NOMO-1 (cell line): ENCODE measurements around the gene XRCC5.

ENCODE experiments used
- DNase-seq, 2 experiments: peaks; one replicate each; lab custom pipeline; 2025; ENCODE audit not compliant: unreplicated experiment in 2 of 2; lab: John Stamatoyannopoulos, UW

The XRCC5 gene

DNA sequence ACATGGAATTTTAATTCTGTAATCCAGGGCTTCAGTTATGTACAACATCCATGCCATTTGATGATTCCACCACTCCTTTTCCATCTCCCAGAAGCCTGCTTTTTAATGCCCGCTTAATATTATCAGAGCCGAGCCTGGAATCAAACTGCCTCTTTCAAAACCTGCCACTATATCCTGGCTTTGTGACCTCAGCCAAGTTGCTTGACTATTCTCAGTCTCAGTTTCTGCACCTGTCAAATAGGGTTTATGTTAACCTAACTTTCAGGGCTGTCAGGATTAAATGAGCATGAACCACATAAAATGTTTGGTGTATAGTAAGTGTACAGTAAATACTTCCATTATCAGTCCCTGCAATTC is 108.7 kb downstream of the XRCC5 start:
- no peak for DNase-seq

GRCh38 chr2:216219861-216220260 is 110.7 kb downstream of the XRCC5 start:
- no peak for DNase-seq

DNA sequence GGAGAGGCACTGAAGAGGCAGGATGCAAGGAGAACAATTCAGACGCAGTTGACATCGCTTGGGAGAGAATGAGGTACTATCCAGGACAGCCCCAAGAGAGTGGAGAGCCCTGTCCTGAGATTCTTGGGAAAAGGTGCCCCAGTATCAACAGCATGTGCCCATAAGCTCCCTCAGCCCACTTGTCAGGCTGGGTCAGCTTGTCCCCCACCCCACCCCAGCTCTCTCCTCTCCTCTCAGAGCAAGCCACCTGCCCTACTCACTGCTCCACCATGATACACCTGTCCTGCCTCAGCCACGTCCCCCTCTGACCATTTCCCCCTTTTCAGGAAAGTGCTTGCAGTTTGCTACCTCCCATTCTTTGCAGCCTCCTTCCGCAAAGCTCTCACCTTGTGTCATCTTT is 111.8 kb downstream of the XRCC5 start:
- DNase-seq, result no peak

DNA sequence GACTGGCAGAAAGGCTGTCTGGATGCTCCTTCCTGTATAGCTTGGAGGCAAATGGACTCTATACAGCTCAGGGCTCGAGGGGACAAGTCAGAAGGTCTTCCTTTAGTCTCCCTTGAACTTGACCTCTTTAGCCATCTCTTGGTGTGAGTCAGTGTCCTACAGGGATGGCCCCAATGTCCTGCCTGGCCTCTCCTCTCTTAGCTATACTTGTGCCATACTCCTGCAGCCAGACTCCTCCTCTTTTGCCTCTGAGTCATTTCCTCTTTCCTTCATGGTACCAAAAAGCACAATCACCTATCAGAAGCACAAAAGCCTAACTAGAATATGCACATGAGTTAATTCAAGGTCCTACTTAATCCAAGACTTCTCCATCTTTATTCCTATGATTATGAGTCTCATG is 112.7 kb downstream of the XRCC5 start:
- DNase-seq, result peak in 1 of 2 experiments; percentile 8

DNA sequence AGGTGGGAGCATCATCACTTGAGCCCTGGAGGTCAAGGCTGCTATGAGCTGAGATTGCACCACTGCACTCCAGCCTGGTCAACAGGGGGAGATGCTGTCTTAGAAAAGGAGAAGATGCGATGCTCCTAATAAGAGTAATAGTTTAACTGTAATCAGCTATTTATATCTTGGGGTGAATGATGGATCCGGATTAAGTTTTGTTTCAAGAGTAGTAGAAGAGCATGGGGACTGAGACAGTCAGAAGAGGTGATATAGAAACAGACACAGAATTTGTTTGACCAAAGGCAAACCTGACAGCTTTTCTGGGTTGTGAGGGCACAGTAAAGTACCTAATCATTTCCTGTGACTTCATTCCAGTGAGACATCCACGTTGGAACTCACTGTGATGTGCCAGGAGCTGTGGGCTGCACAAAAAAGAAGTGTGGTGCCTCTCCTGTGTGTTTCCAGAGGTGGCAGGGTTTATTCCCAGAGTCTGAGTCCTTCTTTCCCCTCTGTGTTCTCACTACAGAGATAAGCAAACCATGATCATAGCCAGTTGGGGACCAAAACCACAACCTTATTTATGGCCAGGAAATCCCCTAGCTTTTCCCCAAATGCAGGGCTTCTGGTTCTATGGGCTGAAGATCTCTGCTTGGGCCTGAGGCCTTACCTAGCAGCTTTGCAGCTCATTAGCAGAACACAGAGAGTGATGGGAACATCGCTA is 113.7 kb downstream of the XRCC5 start:
- DNase-seq, result peak in 1 of 2 experiments; percentile 1

DNA sequence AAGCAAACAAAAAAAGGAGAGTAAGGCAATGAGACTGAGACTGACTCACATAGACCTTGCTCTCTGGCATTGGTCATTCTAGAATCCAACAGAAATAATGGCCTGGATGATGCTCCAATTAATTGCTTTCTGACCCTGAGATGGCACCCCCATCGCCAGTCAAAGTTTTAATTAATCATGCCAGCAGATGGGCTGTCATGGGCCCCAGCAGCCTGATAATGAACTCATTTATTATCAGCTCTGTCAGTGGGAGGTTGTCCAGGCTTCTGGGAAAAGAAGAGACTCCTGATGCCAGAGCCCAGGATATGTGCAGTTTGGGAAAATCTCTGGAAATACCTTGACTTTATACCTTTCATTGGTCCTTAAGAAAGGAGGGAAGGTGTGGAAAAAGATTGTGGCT is 115.2 kb downstream of the XRCC5 start:
- DNase-seq, result no peak

- no peak for DNase-seq
Observed at GRCh38 chr2:216229277-216229914, 120.2 kb downstream of the XRCC5 start.

- DNase-seq, result no peak
Observed at GRCh38 chr2:216231867-216232266, 122.7 kb downstream of the XRCC5 start.

- DNase-seq, result no peak
Observed at GRCh38 chr2:216232721-216233120, 123.6 kb downstream of the XRCC5 start.

- no peak for DNase-seq
Observed at GRCh38 chr2:216233281-216233995, 124.3 kb downstream of the XRCC5 start.

DNA sequence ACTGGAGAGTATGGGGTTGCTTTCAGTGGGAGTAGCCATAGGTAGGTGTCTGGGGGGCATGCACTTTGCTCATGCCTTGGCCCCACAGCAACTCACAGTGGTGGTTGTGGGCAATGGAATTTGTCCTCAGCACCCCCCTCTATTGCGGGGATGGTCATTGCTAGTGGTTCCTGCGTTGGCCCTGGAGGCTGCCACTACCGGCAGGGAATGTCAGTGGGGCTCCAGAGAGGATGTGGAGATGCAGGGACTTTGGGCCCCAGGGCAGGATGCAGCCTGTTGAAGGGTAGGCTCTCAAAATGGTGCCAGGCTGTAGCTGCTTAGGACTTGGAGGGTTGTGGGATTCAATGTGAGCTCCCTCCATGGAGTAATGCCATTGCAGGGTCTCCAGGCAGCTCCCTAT is 125.0 kb downstream of the XRCC5 start:
- DNase-seq, result no peak

GRCh38 chr2:216235462-216235861 is 126.3 kb downstream of the XRCC5 start:
- no peak for DNase-seq

- DNase-seq, result no peak
Observed at GRCh38 chr2:216235896-216236295, 126.7 kb downstream of the XRCC5 start.

DNA sequence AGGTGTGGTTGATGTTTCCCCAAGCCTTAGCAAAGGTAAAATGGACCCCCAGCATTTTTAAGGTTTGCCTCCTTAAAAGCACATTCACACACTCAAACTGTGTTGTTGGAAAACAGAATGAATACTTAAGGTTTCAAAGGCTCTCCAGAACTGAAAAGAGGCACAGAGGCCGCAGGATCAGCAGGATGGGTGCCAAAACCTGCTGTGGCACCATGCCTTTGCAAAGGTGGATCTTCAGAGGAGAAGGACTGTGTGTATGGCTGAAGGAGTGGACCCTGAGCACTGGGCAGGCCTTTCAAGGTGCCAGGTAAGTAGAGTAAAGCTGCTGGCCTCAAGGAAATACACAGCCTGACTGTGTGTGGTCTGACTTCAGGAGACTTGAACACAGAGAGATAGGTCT is 127.3 kb downstream of the XRCC5 start:
- DNase-seq, result no peak

GRCh38 chr2:216242365-216242764 is 133.2 kb downstream of the XRCC5 start:
- no peak for DNase-seq

- DNase-seq, result no peak
Observed at GRCh38 chr2:216243026-216243425, 133.9 kb downstream of the XRCC5 start.

- DNase-seq, result no peak
Observed at GRCh38 chr2:216245391-216245975, 136.3 kb downstream of the XRCC5 start.

DNA sequence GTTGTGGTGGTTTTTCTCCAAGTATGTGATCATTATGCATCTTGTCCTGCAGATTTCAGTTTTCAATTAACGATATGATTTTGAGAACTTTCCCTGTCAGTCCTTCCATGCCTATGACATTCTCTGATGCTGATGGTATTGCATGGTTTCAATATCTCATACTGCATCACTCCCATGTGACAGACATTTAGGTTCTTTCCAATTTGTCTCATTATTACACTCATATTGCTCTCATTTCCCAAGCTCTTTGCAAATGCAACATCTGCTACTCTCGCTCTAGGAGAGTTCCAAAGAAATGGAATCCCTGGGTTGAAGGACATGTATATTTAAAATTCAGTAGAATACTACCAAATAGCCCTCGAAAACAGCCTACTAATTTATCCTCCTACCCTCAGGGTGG is 137.6 kb downstream of the XRCC5 start:
- DNase-seq, result no peak
